Breast epithelium (tissue), 3 donors: ENCODE results near the gene IGFN1.

Experiments used
- POLR2A ChIP-seq: fragments of 450-650 bp; IDR thresholded peaks from one replicate; pipeline ENCODE4 v1.6.1; 2016; ENCODE audit warnings: antibody characterized with exemption, mild to moderate bottlenecking, moderate library complexity
- TF ChIP-seq, protein P1 (sequence below), 3 donors: fragments of 450-650 bp; IDR thresholded peaks; one replicate each; pipeline ENCODE4 v1.5.1; 2016 to 2017; ENCODE audit warnings: antibody characterized with exemption in 3 of 3, mild to moderate bottlenecking in 3 of 3, moderate library complexity in 3 of 3

- TF ChIP-seq, protein P1, sequence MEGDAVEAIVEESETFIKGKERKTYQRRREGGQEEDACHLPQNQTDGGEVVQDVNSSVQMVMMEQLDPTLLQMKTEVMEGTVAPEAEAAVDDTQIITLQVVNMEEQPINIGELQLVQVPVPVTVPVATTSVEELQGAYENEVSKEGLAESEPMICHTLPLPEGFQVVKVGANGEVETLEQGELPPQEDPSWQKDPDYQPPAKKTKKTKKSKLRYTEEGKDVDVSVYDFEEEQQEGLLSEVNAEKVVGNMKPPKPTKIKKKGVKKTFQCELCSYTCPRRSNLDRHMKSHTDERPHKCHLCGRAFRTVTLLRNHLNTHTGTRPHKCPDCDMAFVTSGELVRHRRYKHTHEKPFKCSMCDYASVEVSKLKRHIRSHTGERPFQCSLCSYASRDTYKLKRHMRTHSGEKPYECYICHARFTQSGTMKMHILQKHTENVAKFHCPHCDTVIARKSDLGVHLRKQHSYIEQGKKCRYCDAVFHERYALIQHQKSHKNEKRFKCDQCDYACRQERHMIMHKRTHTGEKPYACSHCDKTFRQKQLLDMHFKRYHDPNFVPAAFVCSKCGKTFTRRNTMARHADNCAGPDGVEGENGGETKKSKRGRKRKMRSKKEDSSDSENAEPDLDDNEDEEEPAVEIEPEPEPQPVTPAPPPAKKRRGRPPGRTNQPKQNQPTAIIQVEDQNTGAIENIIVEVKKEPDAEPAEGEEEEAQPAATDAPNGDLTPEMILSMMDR (IDR thresholded peaks at IDR 0.05) = no peak
- no peak for TF ChIP-seq POLR2A
Observed at GRCh38 chr1:201212461-201213055, 21.9 kb downstream of the IGFN1 start.
